ENCODE results near the gene DPH6. TPM values are rescaled to one million over a fixed set of nuclear protein-coding genes. Genes with fewer than 3 reads are reported as not detected.

Gene DPH6
- total and polyA plus RNA-seq, 4 donors = 3.4 to 14.3 (median 10.4) TPM

GRCh38 chr15:35550957-35551356 lies 5.0 kb upstream of the DPH6 start:
- 93% methylated on average over 5 of the region's 5 CpGs for WGBS
- no peak for DNase-seq (ENCODE audit: low spot score)
- Histone ChIP-seq H3K9me3 (ENCODE audit: control insufficient read depth in 4 of 4, low read length in 3 of 4) (no peaks in the 10 kb centered on the region), H3K27me3 (ENCODE audit: control insufficient read depth in 4 of 4, insufficient read depth in 4 of 4, low read length in 3 of 4) (no peaks in the 10 kb centered on the region), H3K4me1 (ENCODE audit: control insufficient read depth in 4 of 4, insufficient read depth in 4 of 4, low read length in 3 of 4) (peaks cover 0 to 8% (median 2%) of the 10 kb centered on the region in 4 donors), H3K9ac (ENCODE audit: low read depth in 1 of 2, low read length in 2 of 2) (no peak overlapping the region), H3K4me3 (ENCODE audit: low read depth in 1 of 3, low read length in 3 of 3) (no peak overlapping the region), H3K27ac (ENCODE audit: low read depth in 1 of 2, low read length in 2 of 2) (no peak overlapping the region), H3K36me3 (ENCODE audit: control insufficient read depth in 4 of 4, insufficient read depth in 3 of 4, low read depth in 1 of 4, low read length in 3 of 4) (peaks cover 0 to 5% (median 0%) of the 10 kb centered on the region in 4 donors)
- TF ChIP-seq HNF4G (IDR thresholded peaks at IDR 0.05) = no peak

- no peaks in the 10 kb centered on the region for H3K27me3 ChIP-seq (ENCODE audit: control insufficient read depth in 4 of 4, insufficient read depth in 4 of 4, low read length in 3 of 4)
- H3K9ac ChIP-seq (ENCODE audit: low read depth in 1 of 2, low read length in 2 of 2) = no peak overlapping the region
- H3K36me3 ChIP-seq (ENCODE audit: control insufficient read depth in 4 of 4, insufficient read depth in 3 of 4, low read depth in 1 of 4, low read length in 3 of 4) = peaks cover 0 to 5% (median 0%) of the 10 kb centered on the region in 4 donors
- no peaks in the 10 kb centered on the region for H3K9me3 ChIP-seq (ENCODE audit: control insufficient read depth in 4 of 4, low read length in 3 of 4)
- WGBS = 92% methylated on average over 4 of the region's 4 CpGs
- no peak overlapping the region for H3K27ac ChIP-seq (ENCODE audit: low read depth in 1 of 2, low read length in 2 of 2)
- H3K4me1 ChIP-seq (ENCODE audit: control insufficient read depth in 4 of 4, insufficient read depth in 4 of 4, low read length in 3 of 4) = peaks cover 0 to 15% (median 8%) of the 10 kb centered on the region in 4 donors
- no peak for DNase-seq (ENCODE audit: low spot score)
- no peak for TF ChIP-seq RXRA (IDR thresholded peaks at IDR 0.05)
- H3K4me3 ChIP-seq (ENCODE audit: low read depth in 1 of 3, low read length in 3 of 3) = no peak overlapping the region
Observed at GRCh38 chr15:35549567-35549966, 3.6 kb upstream of the DPH6 start.

- Histone ChIP-seq H3K27ac (ENCODE audit: low read depth in 1 of 2, low read length in 2 of 2) (no peak overlapping the region), H3K27me3 (ENCODE audit: control insufficient read depth in 4 of 4, insufficient read depth in 4 of 4, low read length in 3 of 4) (no peaks in the 10 kb centered on the region), H3K4me1 (ENCODE audit: control insufficient read depth in 4 of 4, insufficient read depth in 4 of 4, low read length in 3 of 4) (peaks cover 0 to 15% (median 9%) of the 10 kb centered on the region in 4 donors), H3K36me3 (ENCODE audit: control insufficient read depth in 4 of 4, insufficient read depth in 3 of 4, low read depth in 1 of 4, low read length in 3 of 4) (peaks cover 0 to 5% (median 0%) of the 10 kb centered on the region in 4 donors), H3K9me3 (ENCODE audit: control insufficient read depth in 4 of 4, low read length in 3 of 4) (no peaks in the 10 kb centered on the region), H3K9ac (ENCODE audit: low read depth in 1 of 2, low read length in 2 of 2) (no peak overlapping the region), H3K4me3 (ENCODE audit: low read depth in 1 of 3, low read length in 3 of 3) (no peak overlapping the region)
- TF ChIP-seq NR2F2 (IDR thresholded peaks at IDR 0.05) (no peak), JUND (IDR thresholded peaks at IDR 0.05) (no peak), RAD21 (IDR thresholded peaks at IDR 0.05) (no peak), REST (IDR thresholded peaks at IDR 0.05) (no peak), GABPA (IDR thresholded peaks at IDR 0.05 in 1 of 2, conservative IDR thresholded peaks at IDR 0.05 in 1 of 2) (no peak), SP1 (IDR thresholded peaks at IDR 0.05) (no peak), HNF4G (IDR thresholded peaks at IDR 0.05) (no peak), TAF1 (conservative IDR thresholded peaks at IDR 0.05) (no peak), RXRA (IDR thresholded peaks at IDR 0.05) (no peak), EGR1 (IDR thresholded peaks at IDR 0.05; ENCODE audit: low read depth in 2 of 2) (no peak)
- no peak for DNase-seq (ENCODE audit: low spot score)
- 99% methylated on average over 2 of the region's 2 CpGs for WGBS
Observed at GRCh38 chr15:35548435-35548834, 2.5 kb upstream of the DPH6 start.

GRCh38 chr15:35547775-35548364 lies 1.9 kb upstream of the DPH6 start:
- no peak overlapping the region for H3K27ac ChIP-seq (ENCODE audit: low read depth in 1 of 2, low read length in 2 of 2)
- no peak for DNase-seq (ENCODE audit: low spot score)
- peaks cover 0 to 15% (median 9%) of the 10 kb centered on the region in 4 donors for H3K4me1 ChIP-seq (ENCODE audit: control insufficient read depth in 4 of 4, insufficient read depth in 4 of 4, low read length in 3 of 4)
- 93% methylated on average over 11 of the region's 11 CpGs for WGBS
- peaks cover 0 to 5% (median 0%) of the 10 kb centered on the region in 4 donors for H3K36me3 ChIP-seq (ENCODE audit: control insufficient read depth in 4 of 4, insufficient read depth in 3 of 4, low read depth in 1 of 4, low read length in 3 of 4)
- H3K4me3 ChIP-seq (ENCODE audit: low read depth in 1 of 3, low read length in 3 of 3) = no peak overlapping the region
- H3K27me3 ChIP-seq (ENCODE audit: control insufficient read depth in 4 of 4, insufficient read depth in 4 of 4, low read length in 3 of 4) = no peaks in the 10 kb centered on the region
- H3K9ac ChIP-seq (ENCODE audit: low read depth in 1 of 2, low read length in 2 of 2) = no peak overlapping the region
- no peaks in the 10 kb centered on the region for H3K9me3 ChIP-seq (ENCODE audit: control insufficient read depth in 4 of 4, low read length in 3 of 4)
- no peak for TF ChIP-seq EGR1 (IDR thresholded peaks at IDR 0.05; ENCODE audit: low read depth in 2 of 2)
- TF ChIP-seq TAF1 (conservative IDR thresholded peaks at IDR 0.05) = no peak
- no peak for TF ChIP-seq SP1 (IDR thresholded peaks at IDR 0.05)
- no peak for TF ChIP-seq YY1 (IDR thresholded peaks at IDR 0.05)
- TF ChIP-seq FOXA2 (IDR thresholded peaks at IDR 0.05) = no peak
- TF ChIP-seq MAX (IDR thresholded peaks at IDR 0.05) = no peak
- no peak for TF ChIP-seq RAD21 (IDR thresholded peaks at IDR 0.05)
- no peak for TF ChIP-seq CTCF (IDR thresholded peaks at IDR 0.05; ENCODE audit: low read depth, low read length, missing input control)
- no peak for TF ChIP-seq ZBTB33 (IDR thresholded peaks at IDR 0.05)
